GM12878 (cell line): ENCODE results near the gene CTXND1. TPM values are rescaled to one million over a fixed set of nuclear protein-coding genes. Genes with fewer than 3 reads are reported as not detected.

Experiments
- ATAC-seq: fragments of 200-7000 bp; cut with Tn5 transposase; 3 replicates; pipeline ENCODE4 v1.9.1; 2020; ENCODE audit warnings: mild to moderate bottlenecking, moderate library complexity
- BruUV-seq: library from RNA; stranded (reverse); fragments of 400-500 nt; replicated peaks from 2 replicates; lab custom pipeline; 2021; lab: Mats Ljungman, UMichigan
- CTCF ChIA-PET: fragments of 300-600 bp; sonication (Branson Sonifier 250); formaldehyde crosslinking; extraction: SDS; loops from one replicate; lab custom pipeline; 2021; ENCODE audit warnings: inconsistent platforms; lab: Yijun Ruan, JAX
- POLR2A ChIA-PET: fragments of 350-600 bp; formaldehyde crosslinking; extraction: SDS; loops from one replicate; lab custom pipeline; 2021; ENCODE audit warnings: inconsistent platforms; lab: Charles Lee
- RAD21 ChIA-PET: fragments of 300-600 bp; sonication (Branson Sonifier 250); formaldehyde crosslinking; loops from one replicate; lab custom pipeline; 2023; ENCODE audit warnings: antibody characterized with exemption; ENCODE audit not compliant: unreplicated experiment; lab: Charles Lee
- SMC1A ChIA-PET: fragments of 300-600 bp; sonication (Branson Sonifier 250); formaldehyde crosslinking; loops from one replicate; lab custom pipeline; 2023; ENCODE audit not compliant: unreplicated experiment, uncharacterized antibody; lab: Charles Lee
- DNase-seq: peaks from one replicate; pipeline ENCODE4 v3.0.0-alpha.2; 2011; ENCODE audit warnings: low read depth, low spot score
- FAIRE-seq: peaks from 3 replicates; lab custom pipeline; 2011; peaks lifted over from hg19 to GRCh38; lab: Jason Lieb, UNC
- H2AFZ ChIP-seq: 2 replicates; pipeline ENCODE4 v1.6.0; 2011; ENCODE audit warnings: low read depth, low read length, control low read depth; ENCODE audit not compliant: control insufficient read depth
- H3K27ac ChIP-seq: 2 replicates; pipeline ENCODE4 v1.5.1; 2011; ENCODE audit warnings: control low read depth; ENCODE audit not compliant: control insufficient read depth, insufficient read depth
- H3K27me3 ChIP-seq, 2 experiments: replicated peaks in 1 of 2; 2 replicates each; pipeline versions ENCODE4 v1.6.0 to v1.6.1; 2011; ENCODE audit warnings: low read length in 1 of 2; ENCODE audit not compliant: control insufficient read depth in 2 of 2, insufficient read depth in 2 of 2
- H3K36me3 ChIP-seq, 2 experiments: 2 replicates each; pipeline ENCODE4 v1.5.1; 2011; ENCODE audit warnings: low read length in 1 of 2; ENCODE audit not compliant: control insufficient read depth in 2 of 2, insufficient read depth in 2 of 2
- H3K4me1 ChIP-seq: 2 replicates; pipeline ENCODE4 v1.6.1; 2011; ENCODE audit warnings: mild to moderate bottlenecking, low read length, moderate library complexity, mixed read lengths; ENCODE audit not compliant: control insufficient read depth, insufficient read depth
- H3K4me2 ChIP-seq: 2 replicates; pipeline ENCODE4 v1.6.0; 2011; ENCODE audit warnings: control low read depth; ENCODE audit not compliant: control insufficient read depth, insufficient read depth
- H3K4me3 ChIP-seq: fragments of 200-600 bp; sonication (generic); 2 replicates; pipeline ENCODE4 v1.5.1; 2016
- H3K79me2 ChIP-seq: 2 replicates; pipeline ENCODE4 v1.6.0; 2011; ENCODE audit warnings: low read length; ENCODE audit not compliant: control insufficient read depth, insufficient read depth
- H3K9ac ChIP-seq: 2 replicates; pipeline ENCODE4 v1.8.0; 2011; ENCODE audit warnings: low read length, control low read depth, mixed read lengths; ENCODE audit not compliant: control insufficient read depth, insufficient read depth
- H3K9me3 ChIP-seq: replicated peaks from 3 replicates; pipeline ENCODE4 v1.5.1; 2011; ENCODE audit warnings: mild to moderate bottlenecking, low read length; ENCODE audit not compliant: control insufficient read depth, insufficient read depth
- H4K20me1 ChIP-seq: 2 replicates; pipeline ENCODE4 v1.6.0; 2011; ENCODE audit not compliant: control insufficient read depth, insufficient read depth
- BRCA1 ChIP-seq: IDR thresholded peaks from 2 replicates; pipeline ENCODE4 v1.6.1; 2011; ENCODE audit warnings: low read depth, low read length, improper control_type of control experiment
- CBX5 ChIP-seq: sonication (generic); IDR thresholded peaks from 2 replicates; pipeline ENCODE4 v1.6.1; 2016; ENCODE audit warnings: low read depth, moderate library complexity, mild to moderate bottlenecking, inconsistent platforms
- CTCF ChIP-seq, 3 experiments: IDR thresholded peaks in 2 of 3; conservative IDR thresholded peaks in 1 of 3; 2 replicates each; pipeline ENCODE4 v1.5.1; 2011; ENCODE audit warnings: low read depth in 3 of 3, low read length in 3 of 3, mild to moderate bottlenecking in 3 of 3, control low read depth in 2 of 3, moderate library complexity in 2 of 3, inconsistent platforms in 1 of 3, mixed read lengths in 1 of 3; ENCODE audit not compliant: control insufficient read depth in 2 of 3, insufficient read depth in 1 of 3; ENCODE audit errors: extremely low read depth in 1 of 3
- E2F8 ChIP-seq: fragments of 450-650 bp; IDR thresholded peaks from 2 replicates; pipeline ENCODE4 v1.6.1; 2018; ENCODE audit warnings: mild to moderate bottlenecking, low read depth, moderate library complexity; ENCODE audit not compliant: partially characterized antibody
- IKZF1 ChIP-seq: fragments of 450-650 bp; conservative IDR thresholded peaks from 2 replicates; pipeline ENCODE4 v1.6.1; 2017; ENCODE audit warnings: antibody characterized with exemption, mild to moderate bottlenecking
- KLF5 ChIP-seq: fragments of 450-650 bp; IDR thresholded peaks from 2 replicates; pipeline ENCODE4 v1.6.1; 2014; ENCODE audit warnings: mild to moderate bottlenecking; ENCODE audit not compliant: partially characterized antibody
- MEF2B ChIP-seq: fragments of 450-650 bp; IDR thresholded peaks from 2 replicates; pipeline ENCODE4 v1.6.1; 2018; ENCODE audit warnings: mild to moderate bottlenecking, moderate library complexity; ENCODE audit not compliant: partially characterized antibody, poor library complexity, severe bottlenecking
- MLLT1 ChIP-seq: fragments of 450-650 bp; IDR thresholded peaks from 2 replicates; pipeline ENCODE4 v1.6.1; 2016; ENCODE audit warnings: mild to moderate bottlenecking
- POLR2AphosphoS2 ChIP-seq: IDR thresholded peaks from 2 replicates; pipeline ENCODE4 v1.6.1; 2011; ENCODE audit warnings: low read depth, mild to moderate bottlenecking, low read length, improper control_type of control experiment, moderate library complexity
- POU2F2 ChIP-seq: IDR thresholded peaks from 3 replicates; pipeline ENCODE4 v1.6.1; 2011; ENCODE audit warnings: low read depth, mild to moderate bottlenecking, low read length, borderline replicate concordance
- RAD51 ChIP-seq: fragments of 450-650 bp; IDR thresholded peaks from 2 replicates; pipeline ENCODE4 v1.6.1; 2016; ENCODE audit warnings: moderate library complexity, mild to moderate bottlenecking, inconsistent platforms
- SMARCA5 ChIP-seq: fragments of 450-650 bp; IDR thresholded peaks from 2 replicates; pipeline ENCODE4 v1.6.1; 2017; ENCODE audit warnings: mild to moderate bottlenecking
- STAT1 ChIP-seq: fragments of 450-650 bp; conservative IDR thresholded peaks from 2 replicates; pipeline ENCODE4 v1.6.1; 2014; ENCODE audit warnings: antibody characterized with exemption, mild to moderate bottlenecking
- SUPT20H ChIP-seq: IDR thresholded peaks from 2 replicates; pipeline ENCODE4 v1.6.1; 2011; ENCODE audit warnings: low read depth, mild to moderate bottlenecking, low read length, moderate library complexity, borderline replicate concordance; ENCODE audit not compliant: control insufficient read depth
- USF1 ChIP-seq: IDR thresholded peaks from 2 replicates; pipeline ENCODE4 v1.6.1; 2011; ENCODE audit warnings: borderline replicate concordance, low read depth, mild to moderate bottlenecking, moderate library complexity, mixed read lengths, low read length; ENCODE audit not compliant: insufficient read depth; ENCODE audit errors: extremely low read length
- ZNF24 ChIP-seq: fragments of 450-650 bp; IDR thresholded peaks from 2 replicates; pipeline ENCODE4 v1.6.1; 2017; ENCODE audit warnings: antibody characterized with exemption, mild to moderate bottlenecking
- WGBS: methylation state at CpG from one replicate; pipeline ENCODE4 v1.1.6; 2016; ENCODE audit warnings: low lambda C conversion rate; ENCODE audit not compliant: insufficient replicate concordance, insufficient coverage; ENCODE audit errors: missing lambda C conversion rate; 5-methylcytosine and 5-hydroxymethylcytosine counted together
- in situ Hi-C: fragments of 300-500 bp; cut with MboI; formaldehyde crosslinking; loops from 9 replicates; pipeline ENCODE4 v1.14.3; 2018; ENCODE audit warnings: mixed read lengths
- intact Hi-C: fragments of 100-400 bp; cut with micrococcal nuclease; formaldehyde crosslinking; loops from one replicate; pipeline ENCODE4 v1.14.2; 2022; ENCODE audit not compliant: unreplicated experiment
- polyA plus RNA-seq, 11 experiments: library from polyadenylated mRNA; depleted of rRNA in 4 of 11; unstranded in 6 of 11; stranded (reverse) in 5 of 11; fragments of >200 nt; fragmentation: Nextera tagmentation in 4 of 11; fragmentation: Illumina TruSeq in 1 of 11; extraction: Ambion mirVana in 4 of 11; extraction: Trizol in 1 of 11; gene quantifications; 1 replicate in 1 of 11; 2 replicates in 10 of 11; pipeline versions ENCODE4 v1.2.1 to v1.2.3, GENCODE V29; 2011 to 2016; ENCODE audit warnings: inconsistent platforms in 2 of 11, missing spikeins in 2 of 11, low read depth in 1 of 11
- total RNA-seq, 4 experiments: library from RNA; depleted of rRNA in 3 of 4; stranded (reverse); fragments of >200 nt in 3 of 4; fragmentation: Illumina TruSeq in 1 of 4; extraction: Trizol in 1 of 4; gene quantifications; 2 replicates each; pipeline versions ENCODE4 v1.2.1 to v1.2.3, GENCODE V29; 2013 to 2021

Gene CTXND1
- total and polyA plus RNA-seq, 10 of the 15 experiments (the other 5 are each of a cell fraction or from before 2014, with no cell fraction given), result under 0.01 to 0.03 (median 0.02) TPM; not detected in 7

GRCh38 chr15:80188251-80188650 is 63.8 kb downstream of the CTXND1 start (continued):
- TF ChIP-seq RAD51 (no peak), SUPT20H (no peak), BRCA1 (no peak), KLF5 (no peak), STAT1 (no peak), CBX5 (no peak), CTCF (IDR thresholded peaks at IDR 0.05 in 2 of 3, conservative IDR thresholded peaks at IDR 0.05 in 1 of 3; ENCODE audit: control insufficient read depth in 2 of 3, extremely low read depth in 1 of 3, insufficient read depth in 1 of 3, low read depth in 3 of 3, low read length in 3 of 3) (no peak), POLR2AphosphoS2 (no peak)

- Histone ChIP-seq H3K27me3 (no peaks in the 10 kb centered on the region), H3K9ac (no peak overlapping the region), H3K9me3 (no peaks in the 10 kb centered on the region), H4K20me1 (no peaks in the 10 kb centered on the region), H3K4me2 (no peak overlapping the region), H3K4me3 (no peak overlapping the region), H3K4me1 (no peaks in the 10 kb centered on the region), H2AFZ (no peak overlapping the region), H3K79me2 (no peaks in the 10 kb centered on the region), H3K27ac (no peak overlapping the region), H3K36me3 (peaks cover 3 to 8% of the 10 kb centered on the region in 2 experiments)
- no peak for DNase-seq
- no peak for ATAC-seq
- in situ Hi-C loops, result no loop called here
- ChIA-PET SMC1A (no interaction called here), CTCF (interaction anchor here (1.4 kb wide), 1 partner anchor 13 kb away, joined by 6 read pairs; no protein-coding TSS in a partner anchor), RAD21 (no interaction called here), POLR2A (no interaction called here)
- no peak for FAIRE-seq
- no TSS peak for BruUV-seq
- intact Hi-C loops, result no loop called here
- 100% methylated on average over 1 of the region's 1 CpG for WGBS
- TF ChIP-seq SMARCA5 (no peak), IKZF1 (no peak), MLLT1 (no peak), POU2F2 (no peak), E2F8 (no peak), USF1 (no peak), KLF5 (no peak), MEF2B (no peak), ZNF24 (no peak)
Measured at GRCh38 chr15:80186597-80186996, 65.4 kb downstream of the CTXND1 start.
